Measurements from ENCODE around the gene KLK12. TPM values are rescaled to one million over a fixed set of nuclear protein-coding genes. Genes with fewer than 3 reads are reported as not detected.

The KLK12 gene
- total and polyA plus RNA-seq, 2 donors (not counting 1 experiment from before 2014, with no cell fraction given) = not detected

DNA sequence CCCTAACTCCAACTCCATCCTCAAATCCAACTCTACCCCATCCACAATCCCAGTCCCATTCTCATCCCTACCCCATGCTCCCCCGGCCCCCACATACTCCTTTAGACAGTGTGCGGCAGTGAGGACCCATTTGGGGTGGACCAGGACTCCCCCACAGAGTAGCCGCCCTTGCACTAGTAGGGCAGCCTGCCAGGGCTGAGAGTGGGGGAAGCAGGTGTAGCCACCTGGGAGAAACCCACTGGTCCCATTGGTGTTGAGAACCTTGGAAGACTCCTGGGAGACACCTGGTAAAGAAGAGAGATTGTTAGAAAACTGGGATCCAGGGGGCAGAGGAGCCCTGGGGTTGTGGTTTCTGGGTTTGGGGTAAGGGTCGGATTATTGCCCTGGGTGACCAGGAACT is 25.5 kb upstream of the KLK12 start:
- H3K9ac ChIP-seq (ENCODE audit: insufficient read depth, low read length) = no peak overlapping the region

GRCh38 chr19:51059715-51060114 is 24.9 kb upstream of the KLK12 start:
- Histone ChIP-seq H3K4me2 (ENCODE audit: extremely low read depth, insufficient read depth, low read length) (no peak overlapping the region), H3K27me3 (ENCODE audit: control insufficient read depth, insufficient read depth, low read length) (no peaks in the 10 kb centered on the region), H3K36me3 (ENCODE audit: control insufficient read depth, insufficient read depth, low read length) (no peaks in the 10 kb centered on the region), H3K79me2 (ENCODE audit: control insufficient read depth, insufficient read depth, low read length) (no peaks in the 10 kb centered on the region), H3K4me3 (replicated peaks in 1 of 4; ENCODE audit: control extremely low read depth in 1 of 4, insufficient read depth in 1 of 4, low read depth in 3 of 4, low read length in 4 of 4) (no peak overlapping the region), H3K9ac (ENCODE audit: insufficient read depth, low read length) (no peak overlapping the region), H3K9me3 (ENCODE audit: control insufficient read depth, insufficient read depth, low read depth, low read length) (no peaks in the 10 kb centered on the region), H3K4me1 (ENCODE audit: control insufficient read depth, extremely low read depth, insufficient read depth, low read length) (no peaks in the 10 kb centered on the region), H3K27ac (ENCODE audit: insufficient read depth, low read length) (no peak overlapping the region), H2AFZ (ENCODE audit: low read length) (no peak overlapping the region), H4K20me1 (ENCODE audit: control insufficient read depth, extremely low read depth, insufficient read depth, low read length) (no peaks in the 10 kb centered on the region)
- no peak for DNase-seq (ENCODE audit: low read depth in 2 of 2)
- TF ChIP-seq EZH2 (IDR thresholded peaks at IDR 0.05; ENCODE audit: low read length, missing control alignments) (no peak), CTCF (conservative IDR thresholded peaks at IDR 0.05 in 1 of 2, IDR thresholded peaks at IDR 0.05 in 1 of 2; ENCODE audit: low read depth in 1 of 2, low read length in 2 of 2) (no peak)

More for the DNA sequence above, 25.5 kb upstream of the KLK12 start:
- Histone ChIP-seq H2AFZ (ENCODE audit: low read length) (no peak overlapping the region), H3K27me3 (ENCODE audit: control insufficient read depth, insufficient read depth, low read length) (no peaks in the 10 kb centered on the region), H3K9me3 (ENCODE audit: control insufficient read depth, insufficient read depth, low read depth, low read length) (no peaks in the 10 kb centered on the region), H3K36me3 (ENCODE audit: control insufficient read depth, insufficient read depth, low read length) (no peaks in the 10 kb centered on the region), H3K27ac (ENCODE audit: insufficient read depth, low read length) (no peak overlapping the region), H3K4me3 (replicated peaks in 1 of 4; ENCODE audit: control extremely low read depth in 1 of 4, insufficient read depth in 1 of 4, low read depth in 3 of 4, low read length in 4 of 4) (no peak overlapping the region), H3K79me2 (ENCODE audit: control insufficient read depth, insufficient read depth, low read length) (no peaks in the 10 kb centered on the region), H3K4me1 (ENCODE audit: control insufficient read depth, extremely low read depth, insufficient read depth, low read length) (no peaks in the 10 kb centered on the region), H3K4me2 (ENCODE audit: extremely low read depth, insufficient read depth, low read length) (no peak overlapping the region), H4K20me1 (ENCODE audit: control insufficient read depth, extremely low read depth, insufficient read depth, low read length) (no peaks in the 10 kb centered on the region)
- TF ChIP-seq EZH2 (IDR thresholded peaks at IDR 0.05; ENCODE audit: low read length, missing control alignments) = no peak
- no peak for TF ChIP-seq CTCF (conservative IDR thresholded peaks at IDR 0.05 in 1 of 2, IDR thresholded peaks at IDR 0.05 in 1 of 2; ENCODE audit: low read depth in 1 of 2, low read length in 2 of 2)
- DNase-seq (ENCODE audit: low read depth in 2 of 2) = no peak

DNA sequence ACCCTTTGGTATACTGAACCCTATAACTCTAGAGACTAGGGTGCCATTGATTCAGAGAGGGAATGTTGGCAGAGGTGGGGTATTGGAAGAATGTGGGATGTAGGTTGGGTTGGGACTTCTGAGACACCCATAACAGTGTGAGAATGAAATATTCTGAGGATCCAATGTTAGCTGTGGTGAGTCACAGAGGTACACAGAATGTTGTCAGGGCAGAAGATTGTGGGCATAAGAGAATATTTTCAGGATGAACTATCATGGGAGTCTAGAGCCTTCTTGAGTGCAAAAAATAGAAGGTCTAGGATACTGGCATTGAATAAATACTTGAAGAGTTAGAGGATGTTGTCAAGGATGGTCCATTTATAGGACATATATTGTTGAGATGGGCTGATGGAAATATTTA is 21.1 kb upstream of the KLK12 start:
- no peak overlapping the region for H2AFZ ChIP-seq (ENCODE audit: low read length)
- no peaks in the 10 kb centered on the region for H3K9me3 ChIP-seq (ENCODE audit: control insufficient read depth, insufficient read depth, low read depth, low read length)
- DNase-seq (ENCODE audit: low read depth in 2 of 2) = no peak
- no peaks in the 10 kb centered on the region for H3K4me1 ChIP-seq (ENCODE audit: control insufficient read depth, extremely low read depth, insufficient read depth, low read length)
- no peaks in the 10 kb centered on the region for H4K20me1 ChIP-seq (ENCODE audit: control insufficient read depth, extremely low read depth, insufficient read depth, low read length)
- H3K4me3 ChIP-seq (replicated peaks in 1 of 4; ENCODE audit: control extremely low read depth in 1 of 4, insufficient read depth in 1 of 4, low read depth in 3 of 4, low read length in 4 of 4) = no peak overlapping the region
- no peaks in the 10 kb centered on the region for H3K27me3 ChIP-seq (ENCODE audit: control insufficient read depth, insufficient read depth, low read length)
- H3K27ac ChIP-seq (ENCODE audit: insufficient read depth, low read length) = no peak overlapping the region
- H3K79me2 ChIP-seq (ENCODE audit: control insufficient read depth, insufficient read depth, low read length) = no peaks in the 10 kb centered on the region
- no peak overlapping the region for H3K9ac ChIP-seq (ENCODE audit: insufficient read depth, low read length)
- TF ChIP-seq EZH2 (IDR thresholded peaks at IDR 0.05; ENCODE audit: low read length, missing control alignments) (no peak), CTCF (conservative IDR thresholded peaks at IDR 0.05 in 1 of 2, IDR thresholded peaks at IDR 0.05 in 1 of 2; ENCODE audit: low read depth in 1 of 2, low read length in 2 of 2) (no peak)
- H3K4me2 ChIP-seq (ENCODE audit: extremely low read depth, insufficient read depth, low read length) = no peak overlapping the region
- no peaks in the 10 kb centered on the region for H3K36me3 ChIP-seq (ENCODE audit: control insufficient read depth, insufficient read depth, low read length)

All from fibroblast of lung (primary cell).